Measurements from ENCODE around the gene DAZAP1. TPM values are rescaled to one million over a fixed set of nuclear protein-coding genes. Genes with fewer than 3 reads are reported as not detected.

The DAZAP1 gene
- total RNA-seq = 82.9 TPM
- long read RNA-seq, transcript DAZAP1-201 (12 exons, 2,160 nt) = major isoform, 42 of 94 reads
- long read RNA-seq, transcript DAZAP1-211 (12 exons, 2,157 nt) = minor isoform, 17 of 94 reads
- long read RNA-seq, partial matches to known transcripts = 10 of 94 reads
- long read RNA-seq, other reads (novel, unspliced or antisense) = 19 of 94 reads

DNA sequence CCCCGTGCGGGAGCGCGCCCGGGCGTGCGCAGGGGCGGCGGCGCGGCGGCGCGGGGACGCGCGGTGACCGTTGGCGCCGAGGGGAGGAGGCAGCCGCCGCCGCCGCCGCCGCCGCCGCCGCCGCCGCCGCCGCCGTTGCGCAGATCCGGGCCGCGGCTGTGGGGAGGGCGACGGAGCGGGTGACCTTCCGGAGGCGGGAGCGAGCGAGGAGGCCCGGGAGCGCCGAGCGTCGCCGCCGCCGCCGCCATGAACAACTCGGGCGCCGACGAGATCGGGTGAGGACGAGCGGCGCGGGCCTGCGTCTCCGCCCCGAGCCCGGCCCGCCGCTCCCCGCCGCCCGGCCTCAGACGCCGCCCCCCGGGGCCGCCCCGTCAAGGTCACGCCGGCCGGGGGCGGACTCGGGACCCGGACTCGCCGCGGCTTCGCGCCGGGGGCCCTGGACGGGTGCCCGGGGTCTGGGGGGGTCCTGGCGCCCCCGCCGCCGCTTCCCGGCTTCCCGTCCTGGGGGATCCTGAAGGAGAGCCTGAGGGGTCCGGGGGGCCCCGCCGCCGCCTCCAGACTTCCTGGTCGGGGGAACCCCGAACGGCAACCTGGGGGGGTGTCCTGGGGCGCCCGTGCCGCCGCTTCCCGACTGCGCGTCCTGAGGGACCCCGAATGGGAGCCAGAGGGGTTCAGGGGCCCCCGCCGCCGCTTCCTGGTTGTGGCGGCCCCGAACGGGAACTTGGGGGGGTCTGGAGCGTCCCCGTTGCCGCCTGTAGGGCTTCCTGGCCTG is at the start of gene DAZAP1:
Gene DAZAP1 (plus strand): TSS at position 59 of the 772 bp plus-strand sequence. CDS start 188 bp downstream, at position 247.
- intact Hi-C loops (cut with DNase I) = no loop called here
- no peak for ATAC-seq (ENCODE audit: poor library complexity)
- DNase-seq = peak; percentile 62

DNA sequence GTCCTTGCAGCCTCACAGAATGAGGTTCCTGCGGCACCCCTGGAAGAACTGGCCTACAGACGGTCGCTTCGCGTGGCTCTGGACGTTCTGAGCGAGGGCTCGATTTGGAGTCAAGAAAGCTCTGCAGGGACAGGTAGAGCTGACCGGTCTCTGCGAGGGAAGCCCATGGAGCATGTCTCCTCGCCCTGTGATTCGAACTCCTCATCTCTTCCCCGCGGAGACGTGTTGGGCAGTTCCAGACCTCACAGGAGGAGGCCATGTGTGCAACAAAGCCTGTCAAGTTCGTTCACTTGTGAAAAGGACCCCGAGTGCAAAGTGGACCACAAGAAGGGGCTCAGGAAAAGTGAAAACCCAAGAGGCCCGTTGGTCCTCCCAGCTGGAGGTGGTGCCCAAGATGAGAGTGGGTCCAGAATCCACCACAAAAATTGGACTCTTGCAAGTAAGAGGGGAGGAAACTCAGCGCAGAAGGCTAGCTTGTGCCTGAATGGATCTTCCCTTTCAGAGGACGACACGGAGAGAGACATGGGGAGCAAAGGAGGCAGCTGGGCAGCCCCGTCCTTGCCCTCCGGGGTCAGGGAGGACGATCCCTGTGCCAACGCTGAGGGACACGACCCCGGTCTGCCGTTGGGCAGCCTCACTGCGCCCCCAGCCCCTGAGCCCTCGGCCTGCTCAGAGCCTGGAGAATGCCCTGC is 47.1 kb upstream of the DAZAP1 start:
- no peak for DNase-seq
- no peak for ATAC-seq (ENCODE audit: poor library complexity)
- intact Hi-C loops (cut with DNase I) = no loop called here

DNA sequence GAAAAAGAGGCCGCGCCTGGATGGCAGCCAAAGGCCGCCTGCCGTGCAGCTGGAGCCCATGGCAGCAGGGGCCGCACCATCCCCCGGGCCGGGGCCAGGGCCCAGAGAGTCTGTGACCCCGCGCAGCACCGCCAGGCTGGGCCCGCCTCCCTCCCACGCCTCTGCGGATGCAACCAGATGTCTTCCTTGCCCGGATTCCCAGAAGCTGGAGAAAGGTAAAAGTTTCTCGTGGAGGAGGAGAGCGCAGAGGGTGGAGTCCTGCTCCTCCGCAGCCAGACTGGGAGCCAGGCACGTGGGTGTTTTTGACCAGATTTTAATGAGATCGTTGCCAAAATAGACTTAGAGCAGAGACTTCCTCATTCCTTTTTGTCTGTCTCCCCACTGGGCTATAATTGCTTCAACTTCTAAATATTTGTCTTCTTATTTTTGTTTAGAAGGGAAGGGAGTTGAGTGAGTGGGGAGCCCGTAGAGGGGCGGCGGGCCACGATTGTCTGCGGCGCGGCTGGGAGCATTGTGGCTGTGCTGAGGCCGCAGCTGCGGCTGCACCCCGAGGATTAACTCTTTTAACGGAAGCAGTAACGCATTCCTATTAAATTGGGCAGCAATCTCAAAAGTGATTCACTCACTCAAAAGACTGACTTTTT is 46.4 kb upstream of the DAZAP1 start:
- intact Hi-C loops (cut with DNase I) = no loop called here
- DNase-seq (peak; percentile 86), ATAC-seq (ENCODE audit: poor library complexity) (peak; percentile 85)

DNA sequence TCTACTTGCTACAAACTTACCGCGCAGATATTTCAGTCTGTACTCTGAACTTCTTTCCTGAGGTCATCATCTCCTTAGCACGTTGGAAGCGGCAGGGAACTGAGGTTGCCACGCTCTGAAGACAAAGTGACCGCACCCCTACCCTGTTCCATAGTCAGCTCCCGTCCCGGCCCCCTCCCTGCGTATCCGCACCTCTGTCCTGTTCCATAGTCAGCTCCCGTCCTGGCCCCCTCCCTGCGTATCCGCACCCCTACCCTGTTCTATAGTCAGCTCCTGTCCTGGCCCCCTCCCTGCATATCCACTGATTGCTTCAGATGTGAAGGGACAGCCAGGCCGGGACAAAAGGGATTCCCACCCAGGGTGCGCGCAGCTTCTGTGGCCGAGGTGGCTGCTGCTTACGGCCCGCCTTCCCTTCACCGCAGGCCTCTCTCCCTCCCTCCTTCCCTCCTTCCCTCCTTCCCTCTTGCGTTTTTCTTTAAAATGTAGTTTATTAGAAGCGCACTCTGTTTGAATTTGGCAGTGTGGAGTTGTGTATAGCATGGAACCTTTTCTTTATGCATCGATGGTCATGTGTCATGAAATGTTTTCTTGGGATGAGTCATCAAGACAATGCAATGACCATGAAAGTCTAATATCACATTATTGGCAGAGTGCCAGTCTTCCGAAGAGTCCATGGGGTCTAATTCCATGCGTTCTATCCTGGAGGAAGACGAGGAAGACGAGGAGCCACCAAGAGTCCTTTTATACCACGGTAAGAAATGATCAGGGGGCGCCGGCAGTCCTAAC is 45.6 kb upstream of the DAZAP1 start:
- DNase-seq = no peak
- no peak for ATAC-seq (ENCODE audit: poor library complexity)
- intact Hi-C loops (cut with DNase I) = no loop called here

DNA sequence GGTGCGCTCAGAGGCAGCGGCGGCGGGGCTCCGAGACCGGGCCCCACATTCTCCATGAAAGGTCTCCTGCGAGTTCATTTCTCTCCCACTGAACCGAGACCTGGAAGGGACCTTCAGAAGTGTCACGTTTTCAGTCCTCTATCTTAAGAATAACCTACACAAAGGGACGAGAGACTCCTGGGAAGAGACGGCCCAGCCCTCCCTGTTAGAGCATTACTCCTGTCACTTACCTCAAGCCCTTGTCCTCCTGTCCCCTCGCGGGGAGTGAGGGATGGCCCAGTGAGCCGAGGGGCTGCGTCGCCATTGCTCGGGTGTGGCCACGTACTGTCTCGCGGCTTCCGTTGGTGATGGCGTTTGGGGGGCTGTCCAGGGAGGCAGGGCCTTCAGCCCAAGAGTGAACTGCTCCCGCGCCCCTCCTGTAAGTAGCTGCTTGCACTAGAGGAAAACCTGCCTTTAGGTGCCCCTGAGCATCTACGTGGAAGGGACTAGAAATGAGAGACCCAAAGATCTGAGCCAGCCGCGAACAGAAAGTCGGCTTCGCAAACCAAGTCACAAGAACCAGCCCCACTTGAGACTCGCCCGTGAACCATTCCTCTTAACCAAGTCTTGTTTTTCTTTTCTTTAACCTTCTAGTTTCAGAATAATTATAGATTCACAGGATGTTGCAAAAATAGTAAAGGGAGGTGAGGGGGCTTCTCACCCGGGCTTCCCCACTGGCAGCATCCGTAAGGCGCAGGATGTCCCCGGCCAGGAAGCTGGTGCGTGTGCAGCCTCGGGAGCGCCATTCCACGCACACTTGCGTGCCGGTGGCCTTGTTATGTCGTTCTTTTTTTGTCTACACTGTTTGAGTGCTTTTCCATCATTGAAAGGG is 44.8 kb upstream of the DAZAP1 start:
- ATAC-seq (ENCODE audit: poor library complexity) (no peak), DNase-seq (no peak)
- intact Hi-C loops (cut with DNase I) = no loop called here

DNA sequence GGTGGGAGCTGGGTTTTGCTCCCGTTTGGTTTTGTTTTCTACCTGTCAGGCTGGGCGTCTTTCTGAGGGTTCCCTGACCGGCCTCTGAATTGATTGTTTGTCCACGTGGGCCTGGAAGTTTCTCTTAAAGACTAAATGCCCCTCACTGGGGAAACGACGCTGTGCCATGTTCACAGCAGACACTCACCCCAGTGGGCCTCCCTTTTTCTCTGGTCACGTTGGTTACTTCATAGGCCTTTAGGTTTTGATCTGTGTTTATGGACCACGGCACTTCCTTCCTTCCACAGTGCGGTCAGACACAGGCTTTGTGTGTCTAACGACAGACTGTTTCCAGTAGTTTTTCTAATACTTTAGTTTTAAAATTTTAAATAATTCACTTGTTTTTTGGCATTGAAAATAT is 43.8 kb upstream of the DAZAP1 start:
- ATAC-seq (ENCODE audit: poor library complexity) (no peak), DNase-seq (no peak)
- intact Hi-C loops (cut with DNase I) = no loop called here

DNA sequence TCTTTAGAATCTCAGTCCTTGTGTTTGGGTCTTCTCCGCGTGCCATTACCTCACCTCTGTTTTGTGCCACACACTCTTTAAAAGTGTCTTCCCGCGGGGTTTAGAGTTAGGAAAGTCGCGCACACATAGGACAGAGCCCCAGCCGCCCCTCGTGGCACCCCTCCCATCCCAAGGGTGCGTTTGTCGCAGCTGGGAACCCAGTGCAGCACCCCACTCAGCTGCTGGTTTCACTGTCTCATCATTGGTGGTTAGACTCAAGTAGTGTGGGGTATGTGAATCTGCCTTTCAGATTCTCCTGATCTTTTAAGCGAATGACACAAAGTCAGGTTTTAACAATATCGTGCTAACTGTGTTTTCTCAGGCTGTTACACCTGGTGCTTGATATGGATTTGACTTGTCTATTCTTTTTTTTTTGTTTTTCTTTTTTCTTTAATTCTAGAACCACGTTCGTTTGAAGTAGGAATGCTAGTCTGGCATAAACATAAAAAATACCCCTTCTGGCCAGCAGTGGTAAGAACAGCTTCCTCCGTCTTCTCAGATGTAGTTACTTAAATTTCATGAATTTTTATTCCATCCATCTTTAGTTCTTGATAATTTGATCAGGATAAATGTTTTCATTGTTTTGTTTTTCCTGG is 43.2 kb upstream of the DAZAP1 start:
- DNase-seq (no peak), ATAC-seq (ENCODE audit: poor library complexity) (no peak)
- intact Hi-C loops (cut with DNase I) = no loop called here

DNA sequence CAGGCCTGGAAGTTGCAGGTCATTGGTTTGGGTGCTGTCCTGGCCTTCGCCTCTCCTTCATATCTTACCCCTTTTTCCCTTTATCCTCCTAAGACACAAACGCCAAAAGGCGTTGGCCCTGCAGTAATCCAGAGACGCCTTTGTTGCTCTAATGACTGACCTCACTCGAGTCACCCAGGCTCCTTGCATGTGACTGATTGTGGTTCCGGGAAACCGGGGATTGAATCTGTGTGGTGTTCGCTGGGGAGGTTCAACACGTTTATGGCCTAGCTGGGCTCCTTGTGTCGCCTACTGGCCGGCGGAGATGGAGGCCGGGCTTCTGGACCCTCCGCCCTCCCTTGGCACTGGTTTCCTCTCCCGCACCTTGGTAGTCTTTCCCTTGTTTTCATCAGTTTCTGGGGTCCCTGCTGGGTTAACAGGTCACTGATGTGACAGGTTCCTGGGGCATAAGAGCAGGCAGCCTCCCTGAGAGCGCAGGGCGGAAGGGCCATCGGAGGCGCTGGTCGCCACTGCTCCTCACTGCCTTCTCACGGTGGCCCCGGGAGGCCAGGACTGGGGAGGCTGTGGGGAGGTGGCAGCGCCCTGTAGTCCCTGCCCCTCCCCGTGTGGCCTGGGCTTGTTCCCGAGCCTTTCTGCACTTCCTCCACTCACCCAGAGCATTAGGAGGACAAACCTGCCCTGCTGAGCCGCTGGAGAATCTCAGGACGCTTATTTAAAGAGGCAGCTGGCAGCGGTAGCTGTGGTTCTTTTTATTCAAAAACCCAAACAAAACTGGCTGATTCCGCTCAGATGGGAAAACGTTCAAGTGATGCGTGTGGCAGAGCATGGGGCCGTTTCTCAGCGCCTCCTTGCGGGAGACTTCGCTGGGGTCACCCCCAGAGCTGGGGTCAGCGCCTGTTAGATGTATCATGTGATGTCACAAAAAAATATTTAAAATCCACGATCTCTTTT is 41.8 kb upstream of the DAZAP1 start:
- DNase-seq (no peak), ATAC-seq (ENCODE audit: poor library complexity) (no peak)
- intact Hi-C loops (cut with DNase I) = no loop called here

DNA sequence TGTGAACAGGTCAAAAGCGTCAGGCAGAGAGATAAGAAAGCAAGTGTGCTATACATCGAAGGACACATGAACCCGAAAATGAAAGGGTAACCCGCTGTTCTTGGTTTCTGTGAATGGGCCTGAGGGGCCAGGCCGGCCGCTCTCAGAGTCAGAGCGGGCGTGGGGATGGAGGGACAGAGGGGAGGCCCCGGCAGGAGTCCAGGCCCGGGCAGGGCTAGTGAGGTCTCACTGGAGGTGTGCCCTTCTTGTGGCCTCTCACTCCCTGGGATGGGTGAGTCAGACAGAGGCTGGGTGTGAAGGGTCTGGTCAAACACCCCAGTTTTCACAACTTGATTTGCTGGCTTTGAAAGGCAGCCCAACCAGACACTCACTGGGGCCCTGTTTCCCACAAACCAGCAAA is 41.1 kb upstream of the DAZAP1 start:
- no peak for ATAC-seq (ENCODE audit: poor library complexity)
- DNase-seq = no peak
- intact Hi-C loops (cut with DNase I) = no loop called here

DNA sequence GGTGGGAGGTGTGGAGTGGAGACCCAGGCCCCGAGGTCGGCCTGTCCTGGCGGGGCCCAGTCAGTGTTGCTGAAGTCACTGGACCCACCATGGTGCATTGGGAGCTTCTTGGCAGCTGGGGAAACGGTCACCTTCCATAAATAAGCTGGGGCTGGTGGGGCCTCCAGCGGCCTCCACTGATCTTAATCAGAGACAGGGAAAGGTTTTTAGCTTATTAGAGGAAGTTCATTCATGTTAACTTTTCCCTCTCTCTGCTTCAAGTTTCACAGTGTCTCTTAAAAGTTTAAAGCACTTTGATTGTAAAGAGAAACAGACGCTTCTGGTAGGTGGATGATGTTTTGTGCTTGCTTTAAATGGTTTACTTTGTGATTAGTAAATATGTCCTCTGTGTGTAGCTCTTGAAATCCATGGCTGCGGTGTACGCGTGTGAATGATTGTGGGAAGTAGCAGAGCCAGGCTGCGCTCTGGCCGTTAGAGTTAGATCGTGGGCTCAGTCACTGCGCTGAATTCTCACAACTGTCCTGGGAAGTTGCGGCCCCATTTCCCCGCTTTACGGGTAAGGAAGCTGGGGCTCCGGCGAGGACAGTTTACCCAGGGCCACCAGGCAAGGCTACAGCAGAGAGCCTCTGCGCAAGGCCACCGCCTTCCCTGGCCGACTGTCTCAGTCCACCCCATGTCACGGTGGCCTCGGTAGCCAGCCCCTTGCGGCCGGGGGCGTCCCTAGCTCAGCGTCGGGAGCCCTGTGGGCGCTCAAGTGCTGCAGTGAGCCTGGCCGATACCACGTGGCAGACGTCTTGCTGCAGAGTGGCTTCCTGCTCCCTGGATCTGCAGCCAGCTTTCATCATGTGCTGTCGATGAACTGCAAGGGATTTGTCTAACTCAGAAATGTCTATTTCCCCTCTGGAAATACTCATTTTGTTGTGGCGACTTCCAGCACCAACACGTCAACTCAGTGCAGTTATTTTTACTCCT is 40.2 kb upstream of the DAZAP1 start:
- DNase-seq (no peak), ATAC-seq (ENCODE audit: poor library complexity) (no peak)
- intact Hi-C loops (cut with DNase I) = no loop called here

DNA sequence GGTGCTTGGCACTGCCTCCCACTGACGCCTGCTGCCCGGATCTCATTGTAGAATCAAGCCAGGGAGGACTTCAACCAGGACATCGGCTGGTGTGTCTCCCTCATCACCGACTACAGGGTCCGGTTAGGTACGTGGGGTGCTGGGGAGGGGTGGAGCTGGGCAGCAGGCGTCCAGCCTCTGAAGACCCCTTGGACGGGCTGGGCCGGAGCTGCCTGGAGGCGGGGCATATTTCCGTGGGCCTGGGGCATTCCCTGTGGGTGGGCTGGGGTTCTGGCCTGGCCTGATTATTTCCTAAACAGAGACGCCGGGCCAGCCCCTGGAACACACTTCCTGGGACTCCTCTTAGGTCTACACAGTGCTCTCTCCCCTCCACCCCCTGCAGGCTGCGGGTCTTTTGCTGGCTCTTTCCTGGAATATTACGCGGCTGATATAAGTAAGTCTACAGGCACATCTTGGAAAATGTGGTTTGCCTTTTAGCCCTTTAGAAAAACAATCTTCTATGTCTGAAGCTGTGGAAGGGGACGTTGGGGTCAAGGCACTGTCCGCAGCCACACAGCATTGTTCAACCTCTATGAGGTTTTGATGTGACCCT is 38.1 kb upstream of the DAZAP1 start:
- no peak for DNase-seq
- ATAC-seq (ENCODE audit: poor library complexity) = no peak
- intact Hi-C loops (cut with DNase I) = no loop called here

DNA sequence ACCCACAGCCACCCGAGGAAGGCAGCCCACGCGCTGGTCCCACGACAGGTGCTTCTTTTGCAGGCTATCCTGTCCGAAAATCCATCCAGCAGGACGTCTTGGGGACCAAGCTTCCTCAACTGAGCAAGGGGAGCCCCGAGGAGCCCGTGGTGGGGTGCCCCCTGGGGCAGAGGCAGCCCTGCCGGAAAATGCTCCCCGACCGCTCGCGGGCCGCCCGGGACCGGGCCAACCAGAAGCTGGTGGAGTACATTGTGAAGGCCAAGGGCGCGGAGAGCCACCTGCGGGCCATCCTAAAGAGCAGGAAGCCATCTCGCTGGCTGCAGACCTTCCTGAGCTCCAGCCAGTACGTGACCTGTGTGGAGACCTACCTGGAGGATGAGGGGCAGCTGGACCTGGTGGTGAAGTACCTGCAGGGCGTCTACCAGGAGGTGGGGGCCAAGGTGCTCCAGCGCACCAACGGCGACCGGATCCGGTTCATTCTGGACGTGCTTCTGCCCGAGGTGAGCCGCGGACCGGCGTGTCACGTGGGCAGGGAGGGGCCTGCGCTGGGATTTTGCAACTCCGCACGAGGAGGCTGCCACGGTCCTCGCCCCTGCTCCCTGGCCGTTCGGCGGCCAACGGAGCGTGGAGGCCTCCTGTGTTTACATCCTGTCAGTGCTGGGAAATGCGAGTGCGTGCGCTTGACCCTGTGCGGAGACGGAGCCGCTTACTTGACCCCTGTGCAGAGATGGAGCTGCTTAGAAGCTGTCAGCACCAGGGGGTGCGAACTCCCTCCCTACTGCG is 36.6 kb upstream of the DAZAP1 start:
- DNase-seq (no peak), ATAC-seq (ENCODE audit: poor library complexity) (no peak)
- intact Hi-C loops (cut with DNase I) = no loop called here

DNA sequence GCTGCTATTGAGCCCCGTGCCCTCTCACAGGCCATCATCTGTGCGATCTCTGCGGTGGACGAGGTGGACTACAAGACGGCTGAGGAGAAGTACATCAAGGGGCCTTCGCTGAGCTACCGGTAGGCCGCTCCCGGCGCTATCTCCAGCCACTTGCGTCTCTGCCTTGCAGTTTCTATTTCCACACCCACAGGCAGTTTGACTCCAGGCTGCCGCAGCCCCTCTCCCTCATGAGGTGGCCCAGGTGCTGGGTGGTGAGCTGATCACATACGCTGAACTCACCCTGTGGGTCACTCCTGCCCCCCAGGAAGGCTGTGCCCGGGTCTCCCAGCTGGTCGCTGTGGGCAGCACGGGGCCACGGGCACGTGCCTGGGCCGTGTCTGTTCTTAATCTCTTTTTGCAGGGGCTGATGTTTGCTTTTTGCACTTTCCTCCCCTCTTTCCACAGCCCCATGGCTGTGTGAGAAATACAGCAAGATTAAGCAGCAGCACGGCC is 34.3 kb upstream of the DAZAP1 start:
- intact Hi-C loops (cut with DNase I) = no loop called here
- DNase-seq (peak; percentile 40), ATAC-seq (ENCODE audit: poor library complexity) (peak; percentile 15)
